HG03108 (cell line): ENCODE measurements around the gene GZMA.
A peak's percentile ranks its signal among the peaks of the same experiment; 100 is the strongest.
"Not testable (repeated sequence)": the region's sequence is repeated elsewhere in the genome, so short reads cannot be mapped to it uniquely, and the experiment has no call there.

Experiments used
- ATAC-seq: cut with Tn5 transposase; IDR thresholded peaks from one replicate; pipeline ENCODE4 v1.9.1; 2021; ENCODE audit warnings: moderate library complexity; ENCODE audit not compliant: unreplicated experiment

The GZMA gene

GRCh38 chr5:55105976-55106375, 3.5 kb downstream of the GZMA start:
- ATAC-seq = not testable (repeated sequence)

DNA sequence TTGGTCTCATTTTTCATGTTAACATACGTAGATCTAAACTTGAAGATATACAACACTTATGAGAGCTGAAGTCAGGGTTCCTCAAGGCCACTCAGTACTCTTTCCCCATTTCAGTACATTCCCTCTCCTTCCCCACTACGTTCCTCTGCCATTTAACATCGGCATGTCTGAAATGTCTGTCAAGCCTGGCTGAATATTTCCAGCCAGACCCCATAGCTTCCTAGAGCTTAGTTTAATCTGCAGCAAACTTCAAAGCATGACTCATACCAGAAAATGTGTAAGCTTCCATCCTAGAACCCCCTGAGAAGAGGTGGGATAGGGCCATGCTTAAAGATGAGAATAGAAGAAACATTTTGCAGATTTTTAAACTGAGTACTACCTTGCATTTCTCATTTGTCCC, 6.2 kb downstream of the GZMA start:
- no peak for ATAC-seq

DNA sequence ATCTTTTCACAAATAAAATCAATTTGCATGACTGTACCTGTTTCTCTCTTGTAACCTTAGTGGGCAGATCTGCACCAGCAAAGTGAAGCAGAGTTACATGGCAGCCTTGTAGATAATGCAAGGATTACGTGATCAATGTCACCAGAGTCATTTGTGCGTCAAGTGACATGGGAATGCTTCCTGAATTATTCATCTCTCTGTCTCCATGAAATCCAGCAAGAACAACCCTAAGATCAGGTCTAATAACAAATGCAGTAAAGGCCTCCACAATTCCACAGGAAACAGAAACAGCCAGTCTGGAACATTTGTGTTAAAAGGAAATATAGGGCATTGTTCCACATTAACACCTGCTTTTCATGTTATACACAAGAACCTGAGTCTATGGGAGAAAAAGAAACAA, 7.8 kb downstream of the GZMA start:
- no peak for ATAC-seq

GRCh38 chr5:55113327-55113726, 10.9 kb downstream of the GZMA start:
- no peak for ATAC-seq

GRCh38 chr5:55114061-55114460, 11.6 kb downstream of the GZMA start:
- no peak for ATAC-seq

DNA sequence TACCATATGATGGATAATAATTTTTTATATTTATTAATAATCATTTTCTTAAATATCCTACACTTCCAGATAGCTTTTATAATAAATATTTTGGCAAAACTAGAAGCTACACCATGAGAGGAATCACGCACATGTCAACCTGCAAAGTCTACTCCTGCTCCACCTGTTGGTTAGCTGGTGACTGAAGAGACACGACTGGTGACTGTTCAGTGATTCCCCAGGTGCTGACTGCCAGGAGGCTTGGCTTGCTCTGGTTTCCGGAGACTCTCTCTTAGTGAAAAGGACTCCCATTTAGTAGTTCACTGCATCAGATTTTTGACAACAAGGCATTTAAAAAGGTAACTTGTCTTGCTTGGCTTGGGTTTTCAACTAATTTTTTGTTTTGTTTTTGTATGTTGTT, 20.9 kb downstream of the GZMA start:
- ATAC-seq = no peak

- no peak for ATAC-seq
Measured at GRCh38 chr5:55134053-55134722, 31.7 kb downstream of the GZMA start.

DNA sequence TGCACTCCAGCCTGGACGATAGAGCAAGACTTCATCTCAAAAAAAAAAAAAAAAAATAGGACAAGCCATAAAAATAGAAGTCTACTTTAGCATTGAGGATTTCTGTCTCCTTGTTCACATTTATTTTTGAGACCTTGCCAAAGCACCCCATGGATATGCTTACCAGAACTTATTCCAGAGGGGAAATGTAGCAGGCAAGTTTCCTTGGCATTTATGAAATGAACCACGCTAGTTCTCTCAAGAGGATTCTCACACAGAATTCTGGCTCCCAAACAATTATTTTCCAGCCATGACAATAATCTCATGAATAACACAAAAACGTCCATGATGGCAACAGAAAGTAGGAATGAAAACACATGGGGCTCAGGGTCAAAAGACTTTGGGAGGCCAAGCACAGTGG, 34.1 kb downstream of the GZMA start:
- no peak for ATAC-seq

DNA sequence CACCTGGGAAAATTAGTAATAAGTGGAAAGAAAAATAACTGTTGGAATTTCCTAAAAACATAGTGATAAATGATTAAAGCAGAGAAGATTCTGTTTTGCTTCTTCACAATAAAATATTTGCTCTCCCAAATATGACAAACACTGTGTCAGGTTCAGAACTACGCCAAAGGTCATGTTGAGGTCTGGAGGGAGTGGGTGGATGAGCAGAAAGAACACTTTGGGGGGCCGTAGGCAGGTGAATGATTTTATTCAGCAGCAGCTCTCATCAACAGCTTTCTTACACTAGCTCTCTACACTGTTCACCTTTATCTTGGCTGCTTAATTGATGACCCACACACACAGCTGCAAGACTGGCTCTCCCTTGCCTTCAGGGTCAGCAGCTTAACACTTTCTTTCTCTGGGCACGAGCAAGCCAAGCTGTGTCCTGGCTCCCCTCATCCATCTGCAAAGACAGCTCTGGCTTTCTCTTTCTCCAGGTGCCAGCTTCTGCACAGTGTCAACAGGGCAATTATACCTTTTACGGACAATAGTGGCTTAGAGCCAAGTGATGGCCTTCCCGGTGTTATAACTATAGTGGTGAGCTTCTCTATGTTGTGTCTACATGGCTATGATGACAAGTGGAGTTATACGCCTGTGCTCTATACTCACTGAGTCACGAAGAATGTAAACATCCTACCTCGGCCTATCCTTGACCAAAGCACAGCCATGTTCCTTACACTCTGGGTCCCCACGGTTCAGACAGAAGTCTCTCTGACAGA, 38.6 kb downstream of the GZMA start:
- no peak for ATAC-seq

DNA sequence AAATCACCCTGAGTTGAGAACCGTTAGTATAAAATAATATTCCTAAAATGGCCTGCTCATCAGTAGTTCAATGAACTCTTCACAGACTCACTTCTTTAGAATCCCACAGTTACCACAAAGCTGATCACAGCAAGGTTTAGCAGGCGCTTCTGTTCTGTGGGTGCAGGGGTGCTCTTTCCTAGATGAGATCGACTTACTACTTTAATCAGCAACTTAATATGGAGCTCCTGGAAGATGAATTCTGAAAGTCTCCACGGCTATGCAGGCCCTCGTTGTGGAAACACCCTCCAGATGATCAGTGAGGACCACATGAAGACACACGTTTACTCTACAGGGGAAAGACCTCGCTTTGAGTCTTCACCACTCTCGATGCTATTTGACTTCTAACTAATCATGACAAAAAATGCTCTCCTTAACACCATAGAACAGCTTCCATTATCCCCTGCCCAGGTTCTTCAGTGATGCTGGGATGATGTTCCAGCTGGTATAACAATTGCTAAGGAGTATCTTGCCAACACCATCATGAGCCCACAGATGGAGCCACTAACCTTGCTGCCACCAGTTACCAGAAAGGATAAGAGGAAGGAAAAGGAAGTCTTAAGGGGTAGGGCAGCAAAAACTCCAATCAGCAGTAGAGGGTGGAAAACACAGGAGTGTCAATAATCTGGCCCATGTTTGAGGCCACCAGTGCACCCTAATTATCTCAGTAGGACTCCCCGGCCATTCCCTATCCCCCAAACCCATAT, 39.7 kb downstream of the GZMA start:
- no peak for ATAC-seq

GRCh38 chr5:55143624-55144023, 41.2 kb downstream of the GZMA start:
- no peak for ATAC-seq

DNA sequence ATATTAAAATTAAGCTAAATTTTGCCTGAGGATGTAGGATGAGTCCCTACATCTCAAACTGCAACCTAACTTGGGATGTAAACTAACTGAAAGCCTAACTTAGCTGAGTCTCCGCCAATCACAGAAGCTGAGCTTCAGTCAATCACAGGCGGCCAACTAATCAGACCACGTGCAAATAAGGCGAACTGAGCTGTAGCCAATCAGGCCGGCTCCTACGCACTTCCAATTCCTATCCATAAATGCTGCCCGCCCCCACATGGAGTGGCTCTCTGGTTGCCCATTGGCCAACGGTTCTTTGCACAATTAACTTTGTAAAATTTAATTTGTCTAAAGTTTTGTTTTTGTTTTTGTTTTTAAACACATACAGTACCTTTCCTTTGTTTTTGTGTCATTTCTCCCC, 43.6 kb downstream of the GZMA start:
- no peak for ATAC-seq

GRCh38 chr5:55146543-55147151, 44.2 kb downstream of the GZMA start:
- ATAC-seq = peak; percentile 56

DNA sequence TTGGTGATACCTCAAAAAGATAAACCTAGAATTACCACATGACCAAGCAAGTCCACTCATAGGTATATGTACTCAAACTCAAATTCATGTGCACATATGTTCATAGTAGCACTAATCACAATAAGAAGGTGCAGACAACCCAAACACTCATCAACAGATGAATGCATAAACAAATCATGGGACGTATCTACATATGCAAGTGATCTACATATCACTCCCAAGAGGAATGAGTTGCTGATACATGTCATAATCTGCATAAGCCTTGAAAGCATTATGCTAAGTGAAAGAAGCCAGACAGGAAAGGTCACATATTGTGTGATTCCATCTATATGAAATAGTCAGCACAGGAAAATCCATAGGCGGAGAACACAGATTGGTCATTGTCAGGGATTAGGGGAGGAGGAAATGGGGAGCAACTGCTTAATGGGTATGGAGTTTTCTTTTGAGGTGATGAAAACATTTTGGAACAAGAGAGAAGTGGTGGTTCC, 46.9 kb downstream of the GZMA start:
- no peak for ATAC-seq

GRCh38 chr5:55151923-55152842, 49.7 kb downstream of the GZMA start:
- ATAC-seq = no peak

GRCh38 chr5:55154873-55155272, 52.4 kb downstream of the GZMA start:
- no peak for ATAC-seq
